ENCODE measurements around the gene HOXC10.

Gene HOXC10

GRCh38 chr12:53968214-53969127 is 16.5 kb upstream of the HOXC10 start:
- no peak for TF ChIP-seq CTCF (conservative IDR thresholded peaks at IDR 0.05)
- no peak overlapping the region for H3K27ac ChIP-seq

GRCh38 chr12:53969588-53970259 is 15.2 kb upstream of the HOXC10 start:
- no peak overlapping the region for H3K27ac ChIP-seq
- no peak for TF ChIP-seq CTCF (conservative IDR thresholded peaks at IDR 0.05)

- no peak for TF ChIP-seq CTCF (conservative IDR thresholded peaks at IDR 0.05)
- H3K27ac ChIP-seq = no peak overlapping the region
Measured at GRCh38 chr12:53970451-53970850, 14.5 kb upstream of the HOXC10 start.

GRCh38 chr12:53971129-53971528 is 13.8 kb upstream of the HOXC10 start:
- TF ChIP-seq CTCF (conservative IDR thresholded peaks at IDR 0.05) = no peak
- H3K27ac ChIP-seq = no peak overlapping the region

GRCh38 chr12:53971686-53972085 is 13.3 kb upstream of the HOXC10 start:
- no peak overlapping the region for H3K27ac ChIP-seq
- TF ChIP-seq CTCF (conservative IDR thresholded peaks at IDR 0.05) = no peak

GRCh38 chr12:53972152-53972702 is 12.7 kb upstream of the HOXC10 start:
- H3K27ac ChIP-seq = no peak overlapping the region
- TF ChIP-seq CTCF (conservative IDR thresholded peaks at IDR 0.05) = no peak

- H3K27ac ChIP-seq = no peak within 1 kb of the TSS
- no peak for TF ChIP-seq CTCF (conservative IDR thresholded peaks at IDR 0.05)
Measured at GRCh38 chr12:53972722-53973235, 12.2 kb upstream of the HOXC10 start, which contains the start of gene HOXC11. TSS of gene HOXC11 (plus strand) at chr12:53973126. CDS start at chr12:53973242, 116 bp downstream.
